NCI-H2196 treated with DMSO at 0.1 percent for 48 hours (cell line): ENCODE results near the gene ZNF133.

Source experiments
- DNase-seq: peaks from one replicate; lab custom pipeline; 2025; ENCODE audit not compliant: unreplicated experiment; lab: John Stamatoyannopoulos, UW

Gene ZNF133

DNA sequence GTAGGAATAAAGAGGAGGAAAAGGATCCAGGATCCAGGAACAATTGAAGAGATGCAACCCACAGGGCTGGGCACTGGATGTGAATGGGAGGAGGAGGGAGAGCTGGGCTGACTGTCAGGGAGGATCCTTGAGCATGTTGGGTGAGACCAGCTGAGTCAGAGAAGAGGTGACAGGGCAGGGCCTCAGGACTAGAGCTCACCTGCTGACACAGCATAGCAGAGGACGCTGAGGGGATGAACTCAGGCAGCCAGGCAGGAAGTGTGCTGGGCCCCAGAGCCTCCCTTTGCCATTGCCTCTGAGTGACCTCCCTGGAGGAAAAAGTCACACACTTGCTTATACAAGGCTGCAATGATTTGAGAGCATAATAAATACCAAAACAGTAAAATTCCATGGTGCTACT lies 72.3 kb downstream of the ZNF133 start:
- no peak for DNase-seq

- no peak for DNase-seq
Observed at GRCh38 chr20:18361678-18362077, 73.4 kb downstream of the ZNF133 start.

DNA sequence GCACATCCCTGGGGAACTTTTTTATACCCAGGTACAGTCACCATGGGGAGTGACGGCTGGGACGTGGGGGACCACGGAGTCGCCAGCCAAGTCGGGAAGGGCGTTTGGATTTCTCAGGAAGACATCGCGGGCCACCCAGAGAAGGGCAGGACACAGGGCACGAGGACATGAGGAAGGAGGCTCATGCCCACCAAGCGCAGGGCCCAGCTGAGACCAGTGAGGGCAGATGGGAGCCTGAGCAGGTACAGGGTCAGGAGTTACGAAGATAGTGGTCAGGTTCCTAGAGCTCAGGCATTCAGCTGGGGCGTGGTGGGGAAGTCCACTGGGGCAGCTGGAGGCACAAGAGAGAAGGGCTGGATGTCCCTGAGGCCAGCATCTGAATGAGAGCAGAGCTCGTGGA lies 74.6 kb downstream of the ZNF133 start:
- no peak for DNase-seq

- DNase-seq, result no peak
Observed at GRCh38 chr20:18363708-18364107, 75.4 kb downstream of the ZNF133 start.

DNA sequence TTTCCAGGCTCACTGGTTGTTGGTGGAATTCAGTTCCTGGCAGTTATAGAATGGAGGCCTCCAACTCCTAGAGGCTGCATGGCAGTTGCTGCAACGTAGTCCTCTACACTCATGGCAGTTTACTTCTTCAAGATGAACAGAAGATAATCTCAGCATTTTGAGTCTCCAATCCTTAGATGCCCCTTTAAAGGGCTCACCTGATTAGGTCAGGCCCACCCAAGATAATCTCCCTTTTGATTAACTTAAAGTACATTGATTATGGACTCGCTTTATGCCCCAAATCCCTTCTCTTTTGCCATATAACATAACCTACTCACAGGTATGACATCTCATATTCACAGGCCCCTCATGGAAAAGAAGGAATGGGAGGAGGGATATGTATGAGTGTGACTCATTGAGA lies 76.4 kb downstream of the ZNF133 start:
- no peak for DNase-seq
